HG02938 (cell line): ENCODE measurements around the gene R3HDML.
"Not testable (repeated sequence)": the region's sequence is repeated elsewhere in the genome, so short reads cannot be mapped to it uniquely, and the experiment has no call there.

Source experiments
- ATAC-seq: cut with Tn5 transposase; IDR thresholded peaks from one replicate; pipeline ENCODE4 v1.9.1; 2021; ENCODE audit warnings: mild to moderate bottlenecking, moderate library complexity; ENCODE audit not compliant: unreplicated experiment

The R3HDML gene

GRCh38 chr20:44327748-44328147, 9.1 kb upstream of the R3HDML start:
- ATAC-seq, result not testable (repeated sequence)

GRCh38 chr20:44328428-44328827, 8.4 kb upstream of the R3HDML start:
- ATAC-seq, result no peak

GRCh38 chr20:44331201-44331600, 5.6 kb upstream of the R3HDML start:
- no peak for ATAC-seq

GRCh38 chr20:44334306-44334705, 2.5 kb upstream of the R3HDML start:
- no peak for ATAC-seq

GRCh38 chr20:44334709-44335108, 2.1 kb upstream of the R3HDML start:
- no peak for ATAC-seq

- ATAC-seq, result no peak
Measured at GRCh38 chr20:44335675-44336074, 1.2 kb upstream of the R3HDML start.

- no peak for ATAC-seq
Measured at GRCh38 chr20:44336086-44336485, 757 bp upstream of the R3HDML start.

GRCh38 chr20:44342248-44342647, 5.4 kb downstream of the R3HDML start:
- ATAC-seq, result no peak

- no peak for ATAC-seq
Measured at GRCh38 chr20:44343162-44343675, 6.4 kb downstream of the R3HDML start.

GRCh38 chr20:44344723-44345122, 7.9 kb downstream of the R3HDML start:
- no peak for ATAC-seq

GRCh38 chr20:44345147-44345546, 8.3 kb downstream of the R3HDML start:
- no peak for ATAC-seq

GRCh38 chr20:44345941-44346340, 9.1 kb downstream of the R3HDML start:
- ATAC-seq, result not testable (repeated sequence)

GRCh38 chr20:44348168-44348659, 11.4 kb downstream of the R3HDML start:
- no peak for ATAC-seq

- ATAC-seq, result no peak
Measured at GRCh38 chr20:44349349-44349748, 12.5 kb downstream of the R3HDML start.

- ATAC-seq, result no peak
Measured at GRCh38 chr20:44350567-44350966, 13.7 kb downstream of the R3HDML start.

GRCh38 chr20:44354979-44355497, 18.2 kb downstream of the R3HDML start:
- no peak for ATAC-seq

- no peak for ATAC-seq
Measured at GRCh38 chr20:44355498-44356352, 18.9 kb downstream of the R3HDML start, which contains the start of gene HNF4A. TSS of gene HNF4A (plus strand) at chr20:44355699. CDS start at chr20:44355805, 106 bp downstream.

- no peak for ATAC-seq
Measured at GRCh38 chr20:44356353-44356723, 19.5 kb downstream of the R3HDML start.

- ATAC-seq, result no peak
Measured at GRCh38 chr20:44357020-44357419, 20.2 kb downstream of the R3HDML start.

- ATAC-seq, result no peak
Measured at GRCh38 chr20:44357555-44358125, 20.8 kb downstream of the R3HDML start.

GRCh38 chr20:44358776-44359175, 21.9 kb downstream of the R3HDML start:
- no peak for ATAC-seq

- no peak for ATAC-seq
Measured at GRCh38 chr20:44360221-44360620, 23.4 kb downstream of the R3HDML start.
